Measurements from ENCODE around the gene GBA2. TPM values are rescaled to one million over a fixed set of nuclear protein-coding genes. Genes with fewer than 3 reads are reported as not detected.
A peak's percentile ranks its signal among the peaks of the same experiment; 100 is the strongest.

The GBA2 gene
- total and polyA plus RNA-seq, 5 donors from 2014 or later, result 18.7 to 47.9 (median 23.0) TPM

GRCh38 chr9:35736201-35736633, 12.8 kb downstream of the GBA2 start:
- DNase-seq, result peak; percentile 51 to 85 (median 73)
- no peaks in the 10 kb centered on the region for H3K27me3 ChIP-seq (ENCODE audit: control insufficient read depth, insufficient read depth, low read length)
- peak overlapping the region in 3 of 4 donors; percentile 43 to 74 (median 57) for H3K4me3 Mint-ChIP-seq
- H3K27ac Mint-ChIP-seq, result peak overlapping the region in 1 of 3 donors; percentile 44
- H3K4me1 Mint-ChIP-seq, result peaks cover 14 to 37% (median 22%) of the 10 kb centered on the region in 4 donors
- H3K27me3 Mint-ChIP-seq, result no peaks in the 10 kb centered on the region
- H3K4me3 ChIP-seq (ENCODE audit: low read depth, low read length), result no peak overlapping the region
- peaks cover 59% of the 10 kb centered on the region for H3K36me3 ChIP-seq (ENCODE audit: control insufficient read depth, insufficient read depth, low read length)
- H3K4me1 ChIP-seq (ENCODE audit: control insufficient read depth, insufficient read depth, low read length, poor library complexity, severe bottlenecking), result peaks cover 22% of the 10 kb centered on the region
- peak in 1 of 2 donors; percentile 9 for ATAC-seq (ENCODE audit: low read depth in 2 of 2)
- peaks cover 29% of the 10 kb centered on the region for H3K36me3 Mint-ChIP-seq
- H3K27ac ChIP-seq (ENCODE audit: insufficient read depth, low read length, poor library complexity, severe bottlenecking), result no peak overlapping the region
- no peaks in the 10 kb centered on the region for H3K9me3 Mint-ChIP-seq
- no peaks in the 10 kb centered on the region for H3K9me3 ChIP-seq (ENCODE audit: control insufficient read depth in 2 of 2, low read length in 2 of 2)

GRCh38 chr9:35734096-35734495, 14.9 kb downstream of the GBA2 start:
- Histone ChIP-seq H3K27me3 (ENCODE audit: control insufficient read depth, insufficient read depth, low read length) (no peaks in the 10 kb centered on the region), H3K4me3 (ENCODE audit: low read depth, low read length) (no peak overlapping the region), H3K4me1 (ENCODE audit: control insufficient read depth, insufficient read depth, low read length, poor library complexity, severe bottlenecking) (peaks cover 44% of the 10 kb centered on the region), H3K27ac (ENCODE audit: insufficient read depth, low read length, poor library complexity, severe bottlenecking) (no peak overlapping the region), H3K9me3 (ENCODE audit: control insufficient read depth in 2 of 2, low read length in 2 of 2) (no peaks in the 10 kb centered on the region), H3K36me3 (ENCODE audit: control insufficient read depth, insufficient read depth, low read length) (peaks cover 40% of the 10 kb centered on the region)
- DNase-seq (no peak), ATAC-seq (ENCODE audit: low read depth in 2 of 2) (no peak)
- Mint-ChIP-seq H3K4me1 (peaks cover 16 to 37% (median 28%) of the 10 kb centered on the region in 4 donors), H3K27me3 (no peaks in the 10 kb centered on the region), H3K36me3 (peaks cover 28% of the 10 kb centered on the region), H3K4me3 (peak overlapping the region in 3 of 4 donors; percentile 7 to 54 (median 31)), H3K9me3 (no peaks in the 10 kb centered on the region), H3K27ac (no peak overlapping the region)

GRCh38 chr9:35732800-35733541, 16.1 kb downstream of the GBA2 start:
- no peaks in the 10 kb centered on the region for H3K27me3 Mint-ChIP-seq
- H3K36me3 Mint-ChIP-seq, result peaks cover 21% of the 10 kb centered on the region
- DNase-seq (peak in 1 of 3 donors; percentile 48), ATAC-seq (ENCODE audit: low read depth in 2 of 2) (no peak)
- H3K4me3 ChIP-seq (ENCODE audit: low read depth, low read length), result peak overlapping the region; percentile 87
- H3K27ac ChIP-seq (ENCODE audit: insufficient read depth, low read length, poor library complexity, severe bottlenecking), result peak overlapping the region; percentile 94
- no peaks in the 10 kb centered on the region for H3K27me3 ChIP-seq (ENCODE audit: control insufficient read depth, insufficient read depth, low read length)
- H3K9me3 Mint-ChIP-seq, result no peaks in the 10 kb centered on the region
- peak overlapping the region in 2 of 3 donors; percentile 94 to 98 for H3K27ac Mint-ChIP-seq
- H3K4me1 ChIP-seq (ENCODE audit: control insufficient read depth, insufficient read depth, low read length, poor library complexity, severe bottlenecking), result peaks cover 55% of the 10 kb centered on the region
- peaks cover 30% of the 10 kb centered on the region for H3K36me3 ChIP-seq (ENCODE audit: control insufficient read depth, insufficient read depth, low read length)
- H3K4me3 Mint-ChIP-seq, result peak overlapping the region in 2 of 4 donors; percentile 94 to 98
- no peaks in the 10 kb centered on the region for H3K9me3 ChIP-seq (ENCODE audit: control insufficient read depth in 2 of 2, low read length in 2 of 2)
- H3K4me1 Mint-ChIP-seq, result peaks cover 16 to 37% (median 28%) of the 10 kb centered on the region in 4 donors

GRCh38 chr9:35732185-35732799, 16.7 kb downstream of the GBA2 start, which contains the start of the genes CREB3 and TLN1:
Gene CREB3, plus strand, starts transcription at chr9:35732666. Its CDS starts 107 bp downstream, at chr9:35732773.
Gene TLN1, minus strand, starts transcription at chr9:35732195. Its CDS starts 6,501 bp downstream, at chr9:35725694.
- H3K27me3 Mint-ChIP-seq, result no peaks in the 10 kb centered on the region
- Histone ChIP-seq H3K4me3 (ENCODE audit: low read depth, low read length) (peak within 1 kb of the TSS; percentile 90), H3K27me3 (ENCODE audit: control insufficient read depth, insufficient read depth, low read length) (no peaks in the 10 kb centered on the region), H3K9me3 (ENCODE audit: control insufficient read depth in 2 of 2, low read length in 2 of 2) (no peaks in the 10 kb centered on the region), H3K36me3 (ENCODE audit: control insufficient read depth, insufficient read depth, low read length) (peaks cover 23% of the 10 kb centered on the region), H3K27ac (ENCODE audit: insufficient read depth, low read length, poor library complexity, severe bottlenecking) (peak within 1 kb of the TSS; percentile 94), H3K4me1 (ENCODE audit: control insufficient read depth, insufficient read depth, low read length, poor library complexity, severe bottlenecking) (peaks cover 62% of the 10 kb centered on the region)
- peak; percentile 94 to 99 (median 96) for DNase-seq
- ATAC-seq (ENCODE audit: low read depth in 2 of 2), result peak; percentile 90 to 94
- H3K9me3 Mint-ChIP-seq, result no peaks in the 10 kb centered on the region
- H3K27ac Mint-ChIP-seq, result peak within 1 kb of the TSS in 2 of 3 donors; percentile 96 to 98
- peaks cover 16 to 37% (median 29%) of the 10 kb centered on the region in 4 donors for H3K4me1 Mint-ChIP-seq
- H3K36me3 Mint-ChIP-seq, result peaks cover 16% of the 10 kb centered on the region
- H3K4me3 Mint-ChIP-seq, result peak within 1 kb of the TSS in 2 of 4 donors; percentile 94 to 98

- no peak for ATAC-seq (ENCODE audit: low read depth in 2 of 2)
These were observed 17.4 kb downstream of the GBA2 start for GRCh38 chr9:35731415-35732184.

GRCh38 chr9:35730486-35730854, 18.6 kb downstream of the GBA2 start:
- H3K9me3 Mint-ChIP-seq, result no peaks in the 10 kb centered on the region
- H3K36me3 Mint-ChIP-seq, result peaks cover 20% of the 10 kb centered on the region
- Histone ChIP-seq H3K36me3 (ENCODE audit: control insufficient read depth, insufficient read depth, low read length) (peaks cover 17% of the 10 kb centered on the region), H3K27me3 (ENCODE audit: control insufficient read depth, insufficient read depth, low read length) (no peaks in the 10 kb centered on the region), H3K9me3 (ENCODE audit: control insufficient read depth in 2 of 2, low read length in 2 of 2) (no peaks in the 10 kb centered on the region), H3K4me1 (ENCODE audit: control insufficient read depth, insufficient read depth, low read length, poor library complexity, severe bottlenecking) (peaks cover 67% of the 10 kb centered on the region), H3K4me3 (ENCODE audit: low read depth, low read length) (peak overlapping the region; percentile 90), H3K27ac (ENCODE audit: insufficient read depth, low read length, poor library complexity, severe bottlenecking) (peak overlapping the region; percentile 65)
- DNase-seq (no peak), ATAC-seq (ENCODE audit: low read depth in 2 of 2) (no peak)
- peak overlapping the region in 2 of 3 donors; percentile 18 to 95 for H3K27ac Mint-ChIP-seq
- no peaks in the 10 kb centered on the region for H3K27me3 Mint-ChIP-seq
- peaks cover 11 to 35% (median 29%) of the 10 kb centered on the region in 4 donors for H3K4me1 Mint-ChIP-seq
- peak overlapping the region in 1 of 4 donors; percentile 95 for H3K4me3 Mint-ChIP-seq

More at GRCh38 chr9:35731415-35732184, 17.4 kb downstream of the GBA2 start:
- Histone ChIP-seq H3K9me3 (ENCODE audit: control insufficient read depth in 2 of 2, low read length in 2 of 2) (no peaks in the 10 kb centered on the region), H3K27ac (ENCODE audit: insufficient read depth, low read length, poor library complexity, severe bottlenecking) (peak overlapping the region; percentile 94), H3K4me1 (ENCODE audit: control insufficient read depth, insufficient read depth, low read length, poor library complexity, severe bottlenecking) (peaks cover 67% of the 10 kb centered on the region), H3K27me3 (ENCODE audit: control insufficient read depth, insufficient read depth, low read length) (no peaks in the 10 kb centered on the region), H3K4me3 (ENCODE audit: low read depth, low read length) (peak overlapping the region; percentile 90), H3K36me3 (ENCODE audit: control insufficient read depth, insufficient read depth, low read length) (peaks cover 19% of the 10 kb centered on the region)
- Mint-ChIP-seq H3K27me3 (no peaks in the 10 kb centered on the region), H3K27ac (peak overlapping the region in 2 of 3 donors; percentile 96 to 98), H3K36me3 (peaks cover 20% of the 10 kb centered on the region), H3K4me3 (peak overlapping the region in 2 of 4 donors; percentile 94 to 98), H3K4me1 (peaks cover 16 to 37% (median 36%) of the 10 kb centered on the region in 4 donors), H3K9me3 (no peaks in the 10 kb centered on the region)
- DNase-seq, result peak in 1 of 3 donors; percentile 31

All from CD4-positive, CD25-positive, alpha-beta regulatory T cell (primary cell).